ENCODE results near the gene TNFAIP8. TPM values are rescaled to one million over a fixed set of nuclear protein-coding genes. Genes with fewer than 3 reads are reported as not detected.

The TNFAIP8 gene
- total RNA-seq, 1 experiment from 2014 or later, result 24.1 TPM

- TF ChIP-seq GABPB1 (CRISPR knock-in tag; IDR thresholded peaks at IDR 0.05), result no peak
- TF ChIP-seq, protein P1, sequence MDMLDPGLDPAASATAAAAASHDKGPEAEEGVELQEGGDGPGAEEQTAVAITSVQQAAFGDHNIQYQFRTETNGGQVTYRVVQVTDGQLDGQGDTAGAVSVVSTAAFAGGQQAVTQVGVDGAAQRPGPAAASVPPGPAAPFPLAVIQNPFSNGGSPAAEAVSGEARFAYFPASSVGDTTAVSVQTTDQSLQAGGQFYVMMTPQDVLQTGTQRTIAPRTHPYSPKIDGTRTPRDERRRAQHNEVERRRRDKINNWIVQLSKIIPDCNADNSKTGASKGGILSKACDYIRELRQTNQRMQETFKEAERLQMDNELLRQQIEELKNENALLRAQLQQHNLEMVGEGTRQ (CRISPR knock-in tag; IDR thresholded peaks at IDR 0.05), result no peak
- no peak for TF ChIP-seq ZSCAN18 (CRISPR knock-in tag; IDR thresholded peaks at IDR 0.05)
- no peak for TF ChIP-seq ELF4 (CRISPR knock-in tag; IDR thresholded peaks at IDR 0.05; ENCODE audit: low read depth)
- TF ChIP-seq MAX (CRISPR knock-in tag; IDR thresholded peaks at IDR 0.05), result no peak
These were observed 40.3 kb downstream of the TNFAIP8 start (continued) for GRCh38 chr5:119396030-119396664.

- no peak for DNase-seq (ENCODE audit: low spot score)
- H3K4me1 Mint-ChIP-seq, result peaks cover 43% of the 10 kb centered on the region
- ChIA-PET CTCF (no interaction called here), POLR2A (no interaction called here)
- peaks cover 4% of the 10 kb centered on the region; the same call in 1 of the 2 replicates for H3K9me3 Mint-ChIP-seq
- peaks cover 10% of the 10 kb centered on the region for H3K36me3 Mint-ChIP-seq
- no peaks in the 10 kb centered on the region for H3K27me3 Mint-ChIP-seq (ENCODE audit: low read depth)
- H3K27ac Mint-ChIP-seq, result peak overlapping the region; percentile 65; the same call in 1 of the 2 replicates
- no peak overlapping the region for H3K4me3 Mint-ChIP-seq
- no peak for ATAC-seq
- TF ChIP-seq ZBTB21 (CRISPR knock-in tag; IDR thresholded peaks at IDR 0.05; ENCODE audit: borderline replicate concordance) (no peak), E2F5 (CRISPR knock-in tag; IDR thresholded peaks at IDR 0.05) (no peak), ZBTB43 (CRISPR knock-in tag; IDR thresholded peaks at IDR 0.05) (no peak), GRHL2 (CRISPR knock-in tag; IDR thresholded peaks at IDR 0.05; ENCODE audit: insufficient replicate concordance, severe bottlenecking) (no peak), ZNF512 (CRISPR knock-in tag; IDR thresholded peaks at IDR 0.05; ENCODE audit: borderline replicate concordance) (no peak), FOXP1 (CRISPR knock-in tag; IDR thresholded peaks at IDR 0.05; ENCODE audit: borderline replicate concordance) (no peak), HMGXB4 (CRISPR knock-in tag; IDR thresholded peaks at IDR 0.05) (no peak), JUN (CRISPR knock-in tag; IDR thresholded peaks at IDR 0.05) (no peak), ARID4B (CRISPR knock-in tag; IDR thresholded peaks at IDR 0.05; ENCODE audit: borderline replicate concordance) (no peak), IRF2 (CRISPR knock-in tag; IDR thresholded peaks at IDR 0.05; ENCODE audit: borderline replicate concordance, low read depth) (no peak)
- TF ChIP-seq, protein P2, sequence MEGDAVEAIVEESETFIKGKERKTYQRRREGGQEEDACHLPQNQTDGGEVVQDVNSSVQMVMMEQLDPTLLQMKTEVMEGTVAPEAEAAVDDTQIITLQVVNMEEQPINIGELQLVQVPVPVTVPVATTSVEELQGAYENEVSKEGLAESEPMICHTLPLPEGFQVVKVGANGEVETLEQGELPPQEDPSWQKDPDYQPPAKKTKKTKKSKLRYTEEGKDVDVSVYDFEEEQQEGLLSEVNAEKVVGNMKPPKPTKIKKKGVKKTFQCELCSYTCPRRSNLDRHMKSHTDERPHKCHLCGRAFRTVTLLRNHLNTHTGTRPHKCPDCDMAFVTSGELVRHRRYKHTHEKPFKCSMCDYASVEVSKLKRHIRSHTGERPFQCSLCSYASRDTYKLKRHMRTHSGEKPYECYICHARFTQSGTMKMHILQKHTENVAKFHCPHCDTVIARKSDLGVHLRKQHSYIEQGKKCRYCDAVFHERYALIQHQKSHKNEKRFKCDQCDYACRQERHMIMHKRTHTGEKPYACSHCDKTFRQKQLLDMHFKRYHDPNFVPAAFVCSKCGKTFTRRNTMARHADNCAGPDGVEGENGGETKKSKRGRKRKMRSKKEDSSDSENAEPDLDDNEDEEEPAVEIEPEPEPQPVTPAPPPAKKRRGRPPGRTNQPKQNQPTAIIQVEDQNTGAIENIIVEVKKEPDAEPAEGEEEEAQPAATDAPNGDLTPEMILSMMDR (IDR thresholded peaks at IDR 0.05), result no peak
These were observed 41.9 kb downstream of the TNFAIP8 start for GRCh38 chr5:119397518-119398380.

Measured in WTC11 (cell line).